ENCODE data around the gene ZFYVE27. TPM values are rescaled to one million over a fixed set of nuclear protein-coding genes. Genes with fewer than 3 reads are reported as not detected.
A peak's percentile ranks its signal among the peaks of the same experiment; 100 is the strongest.

Gene ZFYVE27
- total RNA-seq, 3 donors from 2014 or later = 26.9 to 37.6 (median 29.2) TPM

- no peak for DNase-seq (ENCODE audit: low spot score in 2 of 2)
- TF ChIP-seq POLR2A (IDR thresholded peaks at IDR 0.05) (no peak), POLR2AphosphoS5 (IDR thresholded peaks at IDR 0.05) (no peak), CTCF (IDR thresholded peaks at IDR 0.05) (no peak)
- Histone ChIP-seq H3K4me3 (no peak overlapping the region), H3K27ac (no peak overlapping the region), H3K9me3 (no peaks in the 10 kb centered on the region), H3K27me3 (no peaks in the 10 kb centered on the region), H3K36me3 (no peaks in the 10 kb centered on the region), H3K4me1 (no peaks in the 10 kb centered on the region)
- intact Hi-C loops (cut with DNase I; ENCODE audit: low total_unique reads) = no loop called here
Measured at GRCh38 chr10:97759946-97760345, 23.0 kb downstream of the ZFYVE27 start.

- TF ChIP-seq POLR2A (IDR thresholded peaks at IDR 0.05) (no peak), POLR2AphosphoS5 (IDR thresholded peaks at IDR 0.05) (no peak)
- H3K9me3 ChIP-seq = no peaks in the 10 kb centered on the region
- no peaks in the 10 kb centered on the region for H3K36me3 ChIP-seq
- H3K27ac ChIP-seq = no peak overlapping the region
- no peak for DNase-seq (ENCODE audit: low spot score in 2 of 2)
- intact Hi-C loops (cut with DNase I; ENCODE audit: low total_unique reads) = no loop called here
- no peak overlapping the region for H3K4me3 ChIP-seq
- H3K27me3 ChIP-seq = no peaks in the 10 kb centered on the region
- H3K4me1 ChIP-seq = no peaks in the 10 kb centered on the region
Measured at GRCh38 chr10:97760461-97761257, 23.7 kb downstream of the ZFYVE27 start.

- intact Hi-C loops (cut with DNase I; ENCODE audit: low total_unique reads) = no loop called here
- Histone ChIP-seq H3K27me3 (no peaks in the 10 kb centered on the region), H3K9me3 (no peaks in the 10 kb centered on the region), H3K4me1 (no peaks in the 10 kb centered on the region), H3K27ac (no peak overlapping the region), H3K4me3 (no peak overlapping the region), H3K36me3 (no peaks in the 10 kb centered on the region)
- no peak for DNase-seq (ENCODE audit: low spot score in 2 of 2)
- TF ChIP-seq POLR2AphosphoS5 (IDR thresholded peaks at IDR 0.05) (no peak), POLR2A (IDR thresholded peaks at IDR 0.05) (no peak), CTCF (IDR thresholded peaks at IDR 0.05) (no peak)
Measured at GRCh38 chr10:97761331-97761865, 24.5 kb downstream of the ZFYVE27 start.

- intact Hi-C loops (cut with DNase I; ENCODE audit: low total_unique reads) = no loop called here
- Histone ChIP-seq H3K4me1 (no peaks in the 10 kb centered on the region), H3K27me3 (no peaks in the 10 kb centered on the region), H3K4me3 (no peak overlapping the region), H3K27ac (no peak overlapping the region), H3K9me3 (no peaks in the 10 kb centered on the region), H3K36me3 (no peaks in the 10 kb centered on the region)
- TF ChIP-seq POLR2A (IDR thresholded peaks at IDR 0.05) = no peak
- TF ChIP-seq POLR2AphosphoS5 (IDR thresholded peaks at IDR 0.05) = no peak
- TF ChIP-seq CTCF (IDR thresholded peaks at IDR 0.05) = no peak
- no peak for DNase-seq (ENCODE audit: low spot score in 2 of 2)
Measured at GRCh38 chr10:97762056-97762455, 25.1 kb downstream of the ZFYVE27 start.

GRCh38 chr10:97762816-97763215 lies 25.9 kb downstream of the ZFYVE27 start:
- no peak for TF ChIP-seq CTCF (IDR thresholded peaks at IDR 0.05)
- TF ChIP-seq POLR2A (IDR thresholded peaks at IDR 0.05) = no peak
- no peak for TF ChIP-seq POLR2AphosphoS5 (IDR thresholded peaks at IDR 0.05)
- H3K4me3 ChIP-seq = no peak overlapping the region
- H3K9me3 ChIP-seq = no peaks in the 10 kb centered on the region
- peak in 1 of 2 donors; percentile 48 for DNase-seq (ENCODE audit: low spot score in 2 of 2)
- no peak overlapping the region for H3K27ac ChIP-seq
- intact Hi-C loops (cut with DNase I; ENCODE audit: low total_unique reads) = no loop called here
- H3K4me1 ChIP-seq = no peaks in the 10 kb centered on the region
- no peaks in the 10 kb centered on the region for H3K36me3 ChIP-seq
- no peaks in the 10 kb centered on the region for H3K27me3 ChIP-seq
